Ovary (tissue), 9 donors: ENCODE measurements around the gene MEF2D. TPM values are rescaled to one million over a fixed set of nuclear protein-coding genes. Genes with fewer than 3 reads are reported as not detected.

ENCODE experiments used
- DNase-seq, 5 donors: peaks; one replicate each; pipeline ENCODE4 v3.0.0-alpha.2; 2019 to 2020
- H3K27ac ChIP-seq, 2 donors: fragments of 200-600 bp; one replicate each; pipeline versions ENCODE4 v1.5.1 to v1.8.0; 2019 to 2022
- H3K27me3 ChIP-seq: fragments of 200-600 bp; one replicate; pipeline ENCODE4 v1.8.0; 2022
- H3K36me3 ChIP-seq: fragments of 200-600 bp; sonication (generic); one replicate; pipeline ENCODE4 v1.5.1; 2019
- H3K4me1 ChIP-seq: one replicate; pipeline ENCODE4 v1.8.1; 2013; ENCODE audit warnings: mild to moderate bottlenecking, moderate library complexity; ENCODE audit not compliant: insufficient read depth
- H3K4me3 ChIP-seq: fragments of 200-600 bp; sonication (generic); one replicate; pipeline ENCODE4 v1.5.1; 2017
- H3K9me3 ChIP-seq, 2 donors: fragments of 200-600 bp in 1 of 2; sonication (generic) in 1 of 2; one replicate each; pipeline versions ENCODE4 v1.5.1 to v1.8.1; 2013 to 2019; ENCODE audit warnings: mild to moderate bottlenecking in 1 of 2, moderate library complexity in 1 of 2
- EP300 ChIP-seq: sonication (generic); formaldehyde crosslinking; IDR thresholded peaks from one replicate; pipeline ENCODE4 v1.6.1; 2017; ENCODE audit warnings: antibody characterized with exemption
- POLR2A ChIP-seq: fragments of 450-650 bp; IDR thresholded peaks from one replicate; pipeline ENCODE4 v1.6.1; 2017; ENCODE audit warnings: antibody characterized with exemption, mild to moderate bottlenecking, moderate library complexity
- WGBS, 3 donors: extraction: QIAGEN DNeasy Blood & Tissue Kit in 1 of 3; methylation state at CpG; one replicate each; pipeline versions ENCODE4 v1.1.5 to v1.1.7; 2013 to 2017; 5-methylcytosine and 5-hydroxymethylcytosine counted together
- intact Hi-C, 4 donors: fragments of 100-400 bp; cut with DNase I; formaldehyde crosslinking; loops; one replicate each; pipeline versions ENCODE4 v1.11.0 to v1.15.1; 2022 to 2023
- microRNA counts: library from miRNA; unstranded; fragments of <30 nt; microRNA quantifications from one replicate; lab custom pipeline; 2016
- microRNA-seq, 3 donors: library from miRNA; unstranded; fragments of <30 nt; microRNA quantifications; one replicate each; pipeline versions ENCODE4 to v1.2.0, GENCODE V29; 2019 to 2020
- polyA plus RNA-seq, 2 donors: library from polyadenylated mRNA; stranded (reverse); fragments of 200-250 nt in 1 of 2; fragments of 350-450 nt in 1 of 2; fragmentation: Illumina TruSeq in 1 of 2; extraction: RNeasy Lipid Tissue Mini Kit (QIAGEN cat#74804) in 1 of 2; gene quantifications; one replicate each; pipeline ENCODE4 v1.2.3, GENCODE V29; 2013 to 2014
- small RNA-seq: library from RNA; depleted of rRNA; stranded (forward); fragments of <200 nt; gene quantifications from one replicate; pipeline ENCODE3, GENCODE V24; 2016
- total RNA-seq, 7 donors: library from RNA; depleted of rRNA in 2 of 7; stranded (reverse); fragments of >200 nt in 2 of 7; fragmentation: NEBNext Ultra II Directional in 3 of 7; extraction: Animal tissue kit (Norgen Biotek cat#: 25700) in 3 of 7; gene quantifications; one replicate each; pipeline versions ENCODE4 v1.1.0 to v1.2.4, GENCODE V29; 2016 to 2023
- TF ChIP-seq, protein P1 (sequence below), 3 donors: fragments of 450-650 bp in 2 of 3; fragments of 200-600 bp in 1 of 3; IDR thresholded peaks; one replicate each; pipeline versions ENCODE4 v1.5.1 to v1.8.0; 2016 to 2022; ENCODE audit warnings: antibody characterized with exemption in 3 of 3, mild to moderate bottlenecking in 1 of 3
- donor health status: DM: no; HTN: no; CAD: no; lungs with moderate emphysema.
- donor health status: DM: no; HTN: no; CAD: no.
- donor health status: Bipolar disorder and iron deficiency.
- donor health status: DM: yes; HTN: yes; CAD: no.
- donor health status: DM: no; HTN: no; CAD: no.
- donor health status: DM: yes; HTN: yes; CAD: no.

The MEF2D gene
- total and polyA plus RNA-seq, 9 donors = 30.0 to 96.6 (median 57.6) TPM

DNA sequence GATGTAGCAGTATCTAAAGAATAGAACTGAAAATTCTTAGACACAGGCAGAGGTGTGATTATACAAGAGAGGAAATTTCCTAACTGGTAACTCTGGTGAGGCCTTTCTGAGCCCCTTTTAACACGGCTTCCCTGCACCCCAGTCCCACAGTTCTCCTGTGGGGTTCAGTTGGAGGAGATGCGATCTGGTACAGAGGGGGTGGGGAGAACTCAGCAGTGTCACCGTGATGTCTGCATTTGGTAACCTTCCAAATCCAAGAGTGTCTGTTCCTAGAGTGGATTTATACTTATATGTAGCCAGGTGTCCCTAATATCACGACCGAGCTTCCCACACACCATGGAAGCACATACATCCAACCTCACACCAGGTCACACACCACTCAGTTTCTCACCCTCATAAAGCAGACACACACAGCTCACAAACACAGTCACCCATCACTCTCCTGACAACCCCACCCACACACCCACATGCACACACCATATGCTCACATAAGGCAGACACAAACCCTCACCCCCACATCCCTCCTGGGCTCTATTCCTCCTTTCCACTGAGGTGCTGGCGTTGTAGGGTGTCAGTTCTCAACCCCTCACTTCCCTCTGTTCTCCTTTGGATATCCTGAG lies 83.1 kb downstream of the MEF2D start:
- no peak overlapping the region for H3K27ac ChIP-seq
- no peak overlapping the region for H3K4me3 ChIP-seq
- DNase-seq = no peak
- WGBS, 3 donors = 69 to 75% (median 74%) methylated on average over 6 of the region's 6 CpGs
- no peaks in the 10 kb centered on the region for H3K36me3 ChIP-seq
- peaks cover 13% of the 10 kb centered on the region for H3K27me3 ChIP-seq
- no peaks in the 10 kb centered on the region for H3K9me3 ChIP-seq
- TF ChIP-seq EP300 (no peak), POLR2A (no peak)
- TF ChIP-seq, protein P1, sequence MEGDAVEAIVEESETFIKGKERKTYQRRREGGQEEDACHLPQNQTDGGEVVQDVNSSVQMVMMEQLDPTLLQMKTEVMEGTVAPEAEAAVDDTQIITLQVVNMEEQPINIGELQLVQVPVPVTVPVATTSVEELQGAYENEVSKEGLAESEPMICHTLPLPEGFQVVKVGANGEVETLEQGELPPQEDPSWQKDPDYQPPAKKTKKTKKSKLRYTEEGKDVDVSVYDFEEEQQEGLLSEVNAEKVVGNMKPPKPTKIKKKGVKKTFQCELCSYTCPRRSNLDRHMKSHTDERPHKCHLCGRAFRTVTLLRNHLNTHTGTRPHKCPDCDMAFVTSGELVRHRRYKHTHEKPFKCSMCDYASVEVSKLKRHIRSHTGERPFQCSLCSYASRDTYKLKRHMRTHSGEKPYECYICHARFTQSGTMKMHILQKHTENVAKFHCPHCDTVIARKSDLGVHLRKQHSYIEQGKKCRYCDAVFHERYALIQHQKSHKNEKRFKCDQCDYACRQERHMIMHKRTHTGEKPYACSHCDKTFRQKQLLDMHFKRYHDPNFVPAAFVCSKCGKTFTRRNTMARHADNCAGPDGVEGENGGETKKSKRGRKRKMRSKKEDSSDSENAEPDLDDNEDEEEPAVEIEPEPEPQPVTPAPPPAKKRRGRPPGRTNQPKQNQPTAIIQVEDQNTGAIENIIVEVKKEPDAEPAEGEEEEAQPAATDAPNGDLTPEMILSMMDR (IDR thresholded peaks at IDR 0.05) = no peak
- intact Hi-C loops = no loop called here
- peaks cover 5% of the 10 kb centered on the region for H3K4me1 ChIP-seq

DNA sequence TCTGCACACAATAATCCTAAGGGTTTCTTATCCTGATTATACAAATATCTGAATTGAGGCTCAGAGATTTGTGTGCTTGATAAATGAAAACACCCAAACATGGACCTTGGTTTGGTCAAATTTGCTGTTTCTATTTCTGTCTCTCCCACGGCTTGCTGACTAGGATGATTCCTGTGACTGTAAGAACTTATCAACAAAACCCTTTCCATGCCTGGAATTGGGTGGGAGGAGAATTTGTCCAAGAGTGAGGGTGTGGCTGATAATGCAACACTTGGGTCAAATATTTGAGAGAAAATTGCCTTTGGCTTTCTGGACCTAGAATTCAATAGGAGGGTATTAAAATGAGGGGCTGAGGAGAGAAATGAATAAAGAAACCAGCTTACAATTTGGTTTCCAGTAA lies 83.6 kb downstream of the MEF2D start:
- Histone ChIP-seq H3K27me3 (peaks cover 13% of the 10 kb centered on the region), H3K27ac (no peak overlapping the region), H3K9me3 (no peaks in the 10 kb centered on the region), H3K4me1 (peaks cover 5% of the 10 kb centered on the region), H3K4me3 (no peak overlapping the region), H3K36me3 (no peaks in the 10 kb centered on the region)
- 10 to 39% (median 19%) methylated on average over 1 of the region's 1 CpG for WGBS, 3 donors
- intact Hi-C loops = no loop called here
- DNase-seq = no peak
- TF ChIP-seq, protein P1 (IDR thresholded peaks at IDR 0.05) = no peak

DNA sequence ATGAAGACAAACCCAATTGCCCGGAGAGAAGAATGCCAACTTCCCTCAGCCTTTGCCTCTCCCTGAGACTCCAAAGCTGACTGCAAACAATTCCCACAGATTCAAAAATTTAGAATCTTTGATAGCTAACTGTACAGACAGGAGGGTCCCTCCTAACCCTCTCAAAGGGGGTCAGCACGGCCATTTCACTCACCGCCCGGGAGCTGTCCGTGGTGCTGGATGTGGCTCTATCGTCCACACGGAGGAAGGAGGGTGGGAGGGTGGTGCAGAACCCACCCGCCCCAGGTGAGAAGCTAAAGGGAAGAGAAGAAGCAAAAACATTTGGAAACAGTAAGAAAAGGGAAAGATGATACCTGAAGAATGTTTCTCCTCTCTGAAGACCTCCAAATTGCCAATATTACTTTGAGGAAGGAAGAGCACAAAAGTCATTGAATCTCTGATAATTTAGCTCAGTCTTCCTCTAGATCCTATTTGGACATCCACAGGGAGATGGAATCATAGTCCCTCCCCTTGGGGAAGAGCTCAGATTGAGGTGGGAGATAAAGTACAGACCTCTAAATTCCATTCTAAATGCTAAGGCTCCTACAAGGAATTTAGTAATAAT lies 86.0 kb downstream of the MEF2D start:
- no peaks in the 10 kb centered on the region for H3K27me3 ChIP-seq
- TF ChIP-seq POLR2A (no peak), EP300 (no peak)
- TF ChIP-seq, protein P1 (IDR thresholded peaks at IDR 0.05) = no peak
- WGBS, 3 donors = 9 to 15% (median 11%) methylated on average over 8 of the region's 8 CpGs
- H3K4me3 ChIP-seq = no peak overlapping the region
- intact Hi-C loops = no loop called here
- H3K36me3 ChIP-seq = no peaks in the 10 kb centered on the region
- DNase-seq = no peak
- no peak overlapping the region for H3K27ac ChIP-seq
- no peaks in the 10 kb centered on the region for H3K9me3 ChIP-seq
- no peaks in the 10 kb centered on the region for H3K4me1 ChIP-seq

MicroRNAs within 50 kb of the gene (microRNA counts, 767-probe panel; counts per million panel counts)
- microRNA hsa-miR-9-5p (lab: Ali Mortazavi, UCI) = 2,186 counts per million, percentile 81 among the panel's probes with 10 or more counts

Small RNA genes within 50 kb of the gene (microRNA-seq; reads per million reads assigned to microRNA genes)
- 0 reads per million in 3 donors for gene MIR9-1

Small RNA genes within 50 kb of the gene (small RNA-seq; reads per million reads assigned to genes)
- not detected for gene MIR9-1
- gene RF00019 = not detected

Other genes starting within 250 kb of the MEF2D start
- 10 to 100 TPM; 31.5 to 54.6 (median 44.6) TPM for gene SMG5, start 217.9 kb downstream of the MEF2D start, total RNA-seq
- gene SMG5, start 217.9 kb downstream of the MEF2D start, polyA plus RNA-seq = 10 to 100 TPM; 30.1 to 31.1 TPM
- gene TMEM79, start 216.4 kb downstream of the MEF2D start, total RNA-seq = 1 to 10 TPM in 6 of 7 donors, under 1 TPM in 1; 0.80 to 3.3 (median 2.2) TPM
- gene TMEM79, start 216.4 kb downstream of the MEF2D start, polyA plus RNA-seq = 1 to 10 TPM; 1.2 to 2.1 TPM
- gene GLMP, start 205.1 kb downstream of the MEF2D start, total RNA-seq = 10 to 100 TPM; 20.2 to 47.9 (median 32.3) TPM
- 10 to 100 TPM; 33.0 to 42.0 TPM for gene GLMP, start 205.1 kb downstream of the MEF2D start, polyA plus RNA-seq
- under 1 TPM in 4 of 7 donors, not detected in 3; 0.33 to 0.56 (median 0.40) TPM for gene VHLL, start 201.5 kb downstream of the MEF2D start, total RNA-seq
- not detected for gene VHLL, start 201.5 kb downstream of the MEF2D start, polyA plus RNA-seq
- 100 to 1,000 TPM; 157 to 228 (median 175) TPM for gene CCT3, start 162.5 kb downstream of the MEF2D start, total RNA-seq
- 100 to 1,000 TPM; 119 to 230 TPM for gene CCT3, start 162.5 kb downstream of the MEF2D start, polyA plus RNA-seq
- not detected for gene TSACC, start 162.2 kb downstream of the MEF2D start, total RNA-seq
- gene TSACC, start 162.2 kb downstream of the MEF2D start, polyA plus RNA-seq = under 1 TPM in 1 of 2 donors, not detected in 1; 1.00 TPM
- gene RHBG, start 131.6 kb downstream of the MEF2D start, total RNA-seq = 10 to 100 TPM in 4 of 7 donors, 1 to 10 TPM in 3; 2.3 to 27.4 (median 13.6) TPM
- 10 to 100 TPM in 1 of 2 donors, 1 to 10 TPM in 1; 2.5 to 19.5 TPM for gene RHBG, start 131.6 kb downstream of the MEF2D start, polyA plus RNA-seq
- gene IQGAP3, start 71.8 kb upstream of the MEF2D start, total RNA-seq = 1 to 10 TPM in 1 of 7 donors, under 1 TPM in 5, not detected in 1; 0.05 to 1.2 (median 0.30) TPM
- gene IQGAP3, start 71.8 kb upstream of the MEF2D start, polyA plus RNA-seq = under 1 TPM; 0.18 to 0.60 TPM
- under 1 TPM in 1 of 7 donors, not detected in 6; 0.15 TPM for gene TTC24, start 78.9 kb upstream of the MEF2D start, total RNA-seq
- gene TTC24, start 78.9 kb upstream of the MEF2D start, polyA plus RNA-seq = under 1 TPM in 1 of 2 donors, not detected in 1; 0.12 TPM
- gene NAXE, start 91.0 kb upstream of the MEF2D start, total RNA-seq = 10 to 100 TPM; 43.5 to 85.4 (median 65.4) TPM
- gene NAXE, start 91.0 kb upstream of the MEF2D start, polyA plus RNA-seq = 10 to 100 TPM; 57.8 to 75.0 TPM
- 10 to 100 TPM; 11.1 to 45.1 (median 22.8) TPM for gene GPATCH4, start 100.7 kb upstream of the MEF2D start, total RNA-seq
- gene GPATCH4, start 100.7 kb upstream of the MEF2D start, polyA plus RNA-seq = 10 to 100 TPM; 10.0 to 22.0 TPM
- gene HAPLN2, start 118.6 kb upstream of the MEF2D start, total RNA-seq = 1 to 10 TPM in 5 of 7 donors, under 1 TPM in 2; 0.30 to 1.9 (median 1.2) TPM
- 1 to 10 TPM in 1 of 2 donors, not detected in 1; 1.1 TPM for gene HAPLN2, start 118.6 kb upstream of the MEF2D start, polyA plus RNA-seq
- 1 to 10 TPM in 2 of 7 donors, under 1 TPM in 2, not detected in 3; 0.20 to 2.2 (median 1.0) TPM for gene BCAN, start 141.3 kb upstream of the MEF2D start, total RNA-seq
- under 1 TPM; 0.11 to 0.43 TPM for gene BCAN, start 141.3 kb upstream of the MEF2D start, polyA plus RNA-seq
- gene NES, start 176.6 kb upstream of the MEF2D start, total RNA-seq = 10 to 100 TPM in 3 of 7 donors, 1 to 10 TPM in 4; 3.5 to 32.9 (median 9.8) TPM
- 10 to 100 TPM; 13.5 to 31.7 TPM for gene NES, start 176.6 kb upstream of the MEF2D start, polyA plus RNA-seq
- gene CRABP2, start 204.8 kb upstream of the MEF2D start, total RNA-seq = 10 to 100 TPM in 3 of 7 donors, 1 to 10 TPM in 4; 1.8 to 31.5 (median 5.5) TPM
- 10 to 100 TPM in 1 of 2 donors, 1 to 10 TPM in 1; 1.4 to 22.9 TPM for gene CRABP2, start 204.8 kb upstream of the MEF2D start, polyA plus RNA-seq
- 10 to 100 TPM; 22.4 to 39.6 (median 33.2) TPM for gene METTL25B, start 227.7 kb upstream of the MEF2D start, total RNA-seq
- gene METTL25B, start 227.7 kb upstream of the MEF2D start, polyA plus RNA-seq = 10 to 100 TPM; 18.1 to 33.2 TPM
- 10 to 100 TPM; 11.7 to 33.8 (median 26.1) TPM for gene ISG20L2, start 228.0 kb upstream of the MEF2D start, total RNA-seq
- 10 to 100 TPM; 13.6 to 58.7 TPM for gene ISG20L2, start 228.0 kb upstream of the MEF2D start, polyA plus RNA-seq
- gene MRPL24, start 240.3 kb upstream of the MEF2D start, total RNA-seq = 10 to 100 TPM; 23.1 to 83.3 (median 61.8) TPM
- 100 to 1,000 TPM in 1 of 2 donors, 10 to 100 TPM in 1; 71.3 to 173 TPM for gene MRPL24, start 240.3 kb upstream of the MEF2D start, polyA plus RNA-seq